ENCODE results near the gene GTF2A1. TPM values are rescaled to one million over a fixed set of nuclear protein-coding genes. Genes with fewer than 3 reads are reported as not detected.
"Not testable (repeated sequence)": the region's sequence is repeated elsewhere in the genome, so short reads cannot be mapped to it uniquely, and the experiment has no call there.

GTF2A1 gene
- total RNA-seq, 1 experiment from 2014 or later: 13.9 TPM

- Histone ChIP-seq H3K27me3 (ENCODE audit: insufficient read depth, low read depth) (no peaks in the 10 kb centered on the region), H3K4me1 (replicated peaks; ENCODE audit: insufficient read depth) (no peaks in the 10 kb centered on the region), H3K4me3 (no peak overlapping the region), H2AFZ (no peak overlapping the region), H3K9me3 (ENCODE audit: insufficient read depth, low read depth) (no peaks in the 10 kb centered on the region; the same call in 1 of the 2 replicates), H3K27ac (no peak overlapping the region), H3K4me2 (no peak overlapping the region), H3K36me3 (ENCODE audit: low read depth) (no peaks in the 10 kb centered on the region), H3K79me2 (ENCODE audit: low read depth) (no peaks in the 10 kb centered on the region), H3F3A (ENCODE audit: insufficient read depth, low read depth) (no peaks in the 10 kb centered on the region), H3K9me2 (ENCODE audit: insufficient read depth) (no peaks in the 10 kb centered on the region), H4K20me1 (ENCODE audit: insufficient read depth) (no peaks in the 10 kb centered on the region)
- intact Hi-C loops (cut with micrococcal nuclease; ENCODE audit: unreplicated experiment): no loop called here
- TF ChIP-seq EZH2 (IDR thresholded peaks at IDR 0.05; ENCODE audit: low read depth): no peak
- no peak for TF ChIP-seq CTCF (conservative IDR thresholded peaks at IDR 0.05)
- POLR2A ChIA-PET (ENCODE audit: unreplicated experiment): no interaction called here
- no TSS peak for BruUV-seq (replicated peaks)
- CTCF ChIA-PET: no interaction called here
- no peak for DNase-seq
These were observed 22.7 kb upstream of the GTF2A1 start for GRCh38 chr14:81243499-81243898.

- H3K27me3 ChIP-seq (ENCODE audit: insufficient read depth, low read depth); H3K27ac ChIP-seq; intact Hi-C loops (cut with micrococcal nuclease; ENCODE audit: unreplicated experiment); H4K20me1 ChIP-seq (ENCODE audit: insufficient read depth); CTCF ChIA-PET; BruUV-seq (replicated peaks); H3F3A ChIP-seq (ENCODE audit: insufficient read depth, low read depth); DNase-seq; H3K79me2 ChIP-seq (ENCODE audit: low read depth); H3K9me3 ChIP-seq (ENCODE audit: insufficient read depth, low read depth); H3K36me3 ChIP-seq (ENCODE audit: low read depth); H3K9me2 ChIP-seq (ENCODE audit: insufficient read depth); H3K4me3 ChIP-seq; H3K4me2 ChIP-seq; H2AFZ ChIP-seq; POLR2A ChIA-PET (ENCODE audit: unreplicated experiment): not testable (repeated sequence)
- peaks cover 13% of the 10 kb centered on the region; the same call in 1 of the 2 replicates for H3K4me1 ChIP-seq (replicated peaks; ENCODE audit: insufficient read depth)
These were observed 16.1 kb upstream of the GTF2A1 start for GRCh38 chr14:81236849-81237248.

DNA sequence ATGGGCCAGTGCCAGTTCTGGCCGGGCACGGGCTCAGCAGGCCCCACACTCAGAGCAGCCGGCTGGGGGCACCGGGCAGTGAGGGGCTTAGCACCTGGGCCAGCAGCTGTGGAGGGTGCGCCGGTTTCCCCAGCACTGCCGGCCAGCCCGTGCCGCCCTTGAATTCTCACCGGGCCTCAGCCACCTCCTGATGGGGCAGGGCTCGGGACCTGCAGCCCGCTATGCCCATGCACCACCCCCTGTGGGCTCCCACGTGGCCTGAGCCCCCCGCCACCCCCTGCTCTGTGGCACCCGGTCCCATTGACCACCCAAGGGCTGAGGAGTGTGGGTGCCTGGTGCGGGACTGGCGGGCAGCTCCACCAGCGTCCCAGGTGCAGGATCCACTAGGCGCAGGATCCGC, 15.4 kb upstream of the GTF2A1 start:
- H3K4me3 ChIP-seq: no peak overlapping the region
- H3K9me3 ChIP-seq (ENCODE audit: insufficient read depth, low read depth): no peaks in the 10 kb centered on the region
- H3K79me2 ChIP-seq (ENCODE audit: low read depth): no peaks in the 10 kb centered on the region
- no peak overlapping the region for H3K4me2 ChIP-seq
- BruUV-seq (replicated peaks): no TSS peak
- TF ChIP-seq EZH2 (IDR thresholded peaks at IDR 0.05; ENCODE audit: low read depth): no peak
- TF ChIP-seq CTCF (conservative IDR thresholded peaks at IDR 0.05): no peak
- no peak for DNase-seq
- no peaks in the 10 kb centered on the region for H4K20me1 ChIP-seq (ENCODE audit: insufficient read depth)
- no peaks in the 10 kb centered on the region for H3K9me2 ChIP-seq (ENCODE audit: insufficient read depth)
- intact Hi-C loops (cut with micrococcal nuclease; ENCODE audit: unreplicated experiment): no loop called here
- H2AFZ ChIP-seq: no peak overlapping the region
- H3K36me3 ChIP-seq (ENCODE audit: low read depth): no peaks in the 10 kb centered on the region
- no peaks in the 10 kb centered on the region for H3F3A ChIP-seq (ENCODE audit: insufficient read depth, low read depth)
- ChIA-PET POLR2A (ENCODE audit: unreplicated experiment) (no interaction called here), CTCF (no interaction called here)
- peaks cover 13% of the 10 kb centered on the region; the same call in 1 of the 2 replicates for H3K4me1 ChIP-seq (replicated peaks; ENCODE audit: insufficient read depth)
- H3K27me3 ChIP-seq (ENCODE audit: insufficient read depth, low read depth): no peaks in the 10 kb centered on the region
- H3K27ac ChIP-seq: no peak overlapping the region

GRCh38 chr14:81235096-81235495, 14.3 kb upstream of the GTF2A1 start:
- Histone ChIP-seq H3F3A (ENCODE audit: insufficient read depth, low read depth) (no peaks in the 10 kb centered on the region), H3K27ac (no peak overlapping the region), H3K4me2 (no peak overlapping the region), H3K9me2 (ENCODE audit: insufficient read depth) (no peaks in the 10 kb centered on the region), H3K79me2 (ENCODE audit: low read depth) (no peaks in the 10 kb centered on the region), H3K4me1 (replicated peaks; ENCODE audit: insufficient read depth) (peaks cover 13% of the 10 kb centered on the region; the same call in 1 of the 2 replicates), H3K4me3 (no peak overlapping the region), H3K27me3 (ENCODE audit: insufficient read depth, low read depth) (no peaks in the 10 kb centered on the region), H4K20me1 (ENCODE audit: insufficient read depth) (no peaks in the 10 kb centered on the region), H2AFZ (no peak overlapping the region), H3K36me3 (ENCODE audit: low read depth) (no peaks in the 10 kb centered on the region), H3K9me3 (ENCODE audit: insufficient read depth, low read depth) (no peaks in the 10 kb centered on the region)
- no peak for DNase-seq
- no peak for TF ChIP-seq EZH2 (IDR thresholded peaks at IDR 0.05; ENCODE audit: low read depth)
- no peak for TF ChIP-seq CTCF (conservative IDR thresholded peaks at IDR 0.05)
- POLR2A ChIA-PET (ENCODE audit: unreplicated experiment): no interaction called here
- BruUV-seq (replicated peaks): no TSS peak
- intact Hi-C loops (cut with micrococcal nuclease; ENCODE audit: unreplicated experiment): no loop called here
- CTCF ChIA-PET: no interaction called here

Data from PC-9 (cell line).